GM12892 (cell line): ENCODE measurements around the gene CXCR2.

ENCODE experiments used
- POLR2A ChIP-seq: IDR thresholded peaks from 2 replicates; pipeline ENCODE4 v1.6.1; 2011; ENCODE audit warnings: low read depth, low read length, control low read depth
- POLR2AphosphoS5 ChIP-seq: IDR thresholded peaks from 2 replicates; pipeline ENCODE4 v1.6.1; 2011; ENCODE audit warnings: low read depth, low read length, control low read depth
- TAF1 ChIP-seq: IDR thresholded peaks from 2 replicates; pipeline ENCODE4 v1.6.1; 2011; ENCODE audit warnings: low read depth, mild to moderate bottlenecking, control low read depth, low read length, borderline replicate concordance

GRCh38 chr2:218146056-218146455 lies 20.2 kb downstream of the CXCR2 start:
- TF ChIP-seq POLR2A = no peak
- TF ChIP-seq POLR2AphosphoS5 = no peak
- TF ChIP-seq TAF1 = no peak
